Gastrocnemius medialis (tissue), 4 donors: ENCODE data around the gene IFT122. TPM values are rescaled to one million over a fixed set of nuclear protein-coding genes. Genes with fewer than 3 reads are reported as not detected.

Experiments used
- ATAC-seq, 2 donors: fragments of 150-250 bp; one replicate each; pipeline ENCODE4 v1.9.1; 2016
- DNase-seq, 2 donors: peaks; one replicate each; pipeline ENCODE4 v3.0.0-alpha.2; 2019
- H3K27ac ChIP-seq, 4 donors: fragments of 200-600 bp; sonication (generic); 1 replicate in 1 of 4; 2 replicates in 3 of 4; pipeline ENCODE4 v1.5.1; 2016 to 2018; ENCODE audit warnings: mild to moderate bottlenecking in 2 of 4, moderate library complexity in 1 of 4
- H3K27me3 ChIP-seq, 3 donors: fragments of 200-600 bp; sonication (generic) in 2 of 3; 1 replicate in 1 of 3; 2 replicates in 2 of 3; pipeline versions ENCODE4 v1.5.1 to v1.6.0; 2016 to 2019; ENCODE audit warnings: mild to moderate bottlenecking in 1 of 3, moderate library complexity in 1 of 3
- H3K36me3 ChIP-seq, 2 donors: fragments of 200-600 bp; sonication (generic) in 1 of 2; one replicate each; pipeline ENCODE4 v1.5.1; 2017 to 2018
- H3K4me1 ChIP-seq, 2 donors: fragments of 200-600 bp; sonication (generic) in 1 of 2; one replicate each; pipeline ENCODE4 v1.5.1; 2016 to 2017; ENCODE audit warnings: mild to moderate bottlenecking in 2 of 2
- H3K4me3 ChIP-seq, 4 donors: fragments of 200-600 bp; sonication (generic) in 3 of 4; 1 replicate in 1 of 4; 2 replicates in 3 of 4; pipeline ENCODE4 v1.5.1; 2016 to 2019; ENCODE audit warnings: mild to moderate bottlenecking in 2 of 4
- H3K9me3 ChIP-seq, 3 donors: fragments of 200-600 bp; sonication (generic) in 2 of 3; 1 replicate in 1 of 3; 2 replicates in 2 of 3; pipeline ENCODE4 v1.5.1; 2016 to 2019
- CTCF ChIP-seq, 5 experiments: fragments of 450-650 bp in 3 of 5; fragments of 200-600 bp in 2 of 5; sonication (generic) in 2 of 5; IDR thresholded peaks in 4 of 5; conservative IDR thresholded peaks in 1 of 5; 1 replicate in 4 of 5; 2 replicates in 1 of 5; pipeline ENCODE4 v1.5.1; 2016 to 2019; ENCODE audit warnings: antibody characterized with exemption in 5 of 5, mild to moderate bottlenecking in 3 of 5, moderate library complexity in 3 of 5
- POLR2A ChIP-seq, 2 donors: fragments of 450-650 bp; IDR thresholded peaks; one replicate each; pipeline ENCODE4 v1.6.1; 2017; ENCODE audit warnings: antibody characterized with exemption in 2 of 2, mild to moderate bottlenecking in 2 of 2, moderate library complexity in 2 of 2
- in situ Hi-C, 4 donors: fragments of 200-750 bp; cut with MboI; loops; one replicate each; pipeline versions ENCODE4 v1.15.0 to v1.8.0; 2017; ENCODE audit warnings: low sequenced_read_pairs in 4 of 4
- intact Hi-C: fragments of 100-400 bp; cut with DNase I; formaldehyde crosslinking; loops from one replicate; pipeline ENCODE4 v1.15.1; 2023; ENCODE audit warnings: low total_unique reads
- total RNA-seq, 4 donors: library from RNA; depleted of rRNA; stranded (reverse); fragments of >200 nt; gene quantifications; one replicate each; pipeline versions ENCODE4 v1.1.0 to v1.2.3, GENCODE V29; 2016

Gene IFT122
- total RNA-seq, 4 donors from 2014 or later = 4.6 to 16.4 (median 5.9) TPM

DNA sequence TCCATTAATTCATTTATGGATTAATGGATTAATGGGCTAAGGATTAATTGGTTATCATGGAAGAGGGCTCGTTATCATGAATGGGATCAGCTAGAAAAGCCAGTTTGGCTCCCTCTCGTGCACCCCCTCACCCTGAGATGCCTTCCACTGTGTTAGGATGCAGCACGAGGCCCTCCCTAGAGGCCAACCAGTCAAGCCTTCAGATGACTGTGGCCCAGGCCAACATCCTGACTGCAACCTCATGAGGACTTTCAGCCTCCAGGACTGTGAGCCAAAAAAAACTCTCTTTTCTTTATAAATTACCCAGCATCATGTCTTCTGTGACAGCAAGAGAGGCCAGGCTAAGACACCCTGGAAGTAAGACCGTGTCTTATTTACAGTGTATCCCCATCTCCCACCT lies 20.5 kb upstream of the IFT122 start:
- no peak for TF ChIP-seq CTCF (IDR thresholded peaks at IDR 0.05 in 4 of 5, conservative IDR thresholded peaks at IDR 0.05 in 1 of 5)
- no peak for TF ChIP-seq POLR2A (IDR thresholded peaks at IDR 0.05)
- intact Hi-C loops = no loop called here

GRCh38 chr3:129421236-129421883 lies 18.7 kb upstream of the IFT122 start:
- intact Hi-C loops (no loop called here), in situ Hi-C loops (no loop called here)
- H3K27ac ChIP-seq = no peak overlapping the region
- DNase-seq = no peak
- H3K36me3 ChIP-seq = no peaks in the 10 kb centered on the region
- no peak overlapping the region for H3K4me3 ChIP-seq
- no peaks in the 10 kb centered on the region for H3K27me3 ChIP-seq
- TF ChIP-seq POLR2A (IDR thresholded peaks at IDR 0.05) (no peak), CTCF (IDR thresholded peaks at IDR 0.05 in 4 of 5, conservative IDR thresholded peaks at IDR 0.05 in 1 of 5) (no peak)
- H3K9me3 ChIP-seq = no peaks in the 10 kb centered on the region
- no peak for ATAC-seq
- H3K4me1 ChIP-seq = no peaks in the 10 kb centered on the region

More for the DNA sequence above, 20.5 kb upstream of the IFT122 start:
- in situ Hi-C loops = no loop called here
- Histone ChIP-seq H3K27ac (no peak overlapping the region), H3K27me3 (no peaks in the 10 kb centered on the region), H3K9me3 (no peaks in the 10 kb centered on the region), H3K36me3 (no peaks in the 10 kb centered on the region), H3K4me1 (no peaks in the 10 kb centered on the region), H3K4me3 (no peak overlapping the region)
- DNase-seq (no peak), ATAC-seq (no peak)

DNA sequence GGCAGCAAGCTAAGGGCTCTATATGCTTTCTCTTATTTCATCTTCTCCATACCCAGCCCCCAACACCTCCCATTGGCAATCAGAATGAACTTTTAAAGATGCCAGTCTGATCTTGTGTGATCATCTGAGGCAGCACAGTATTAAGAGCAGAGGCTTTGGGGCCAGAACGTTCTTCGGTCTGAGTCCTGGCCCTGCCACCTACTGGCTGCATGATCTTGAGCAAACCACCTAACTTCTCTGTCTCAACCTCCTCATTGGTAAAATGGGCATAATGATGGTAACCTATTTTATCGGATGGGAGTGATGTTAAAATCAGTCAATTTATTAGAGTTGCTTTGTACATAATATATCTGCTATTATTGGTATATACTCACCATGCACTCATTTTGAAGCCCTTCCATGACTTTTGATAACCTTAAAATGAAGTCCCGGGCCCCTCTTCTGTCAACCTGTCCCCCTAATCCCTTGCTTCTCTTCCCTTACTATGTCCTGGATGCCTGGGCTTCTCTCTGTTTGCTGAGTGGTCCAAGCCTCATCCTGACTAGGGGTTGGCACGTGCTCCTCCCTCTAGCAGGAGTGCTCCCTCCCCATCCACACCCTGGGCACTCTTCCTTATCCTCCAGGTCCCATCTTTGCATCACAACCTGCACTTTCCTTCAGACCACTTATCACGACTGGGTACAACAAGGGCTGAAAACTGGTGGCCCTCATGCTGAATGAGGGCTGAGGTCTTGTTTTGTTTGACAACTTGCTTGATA lies 17.9 kb upstream of the IFT122 start:
- in situ Hi-C loops (no loop called here), intact Hi-C loops (no loop called here)
- Histone ChIP-seq H3K36me3 (no peaks in the 10 kb centered on the region), H3K4me3 (no peak overlapping the region), H3K27ac (no peak overlapping the region), H3K27me3 (no peaks in the 10 kb centered on the region), H3K9me3 (no peaks in the 10 kb centered on the region), H3K4me1 (no peaks in the 10 kb centered on the region)
- DNase-seq = no peak
- no peak for ATAC-seq
- TF ChIP-seq POLR2A (IDR thresholded peaks at IDR 0.05) = no peak
- TF ChIP-seq CTCF (IDR thresholded peaks at IDR 0.05 in 4 of 5, conservative IDR thresholded peaks at IDR 0.05 in 1 of 5) = no peak

GRCh38 chr3:129422897-129423296 lies 17.1 kb upstream of the IFT122 start:
- ATAC-seq (no peak), DNase-seq (no peak)
- Histone ChIP-seq H3K4me1 (peaks cover 3% of the 10 kb centered on the region in 2 donors), H3K27ac (no peak overlapping the region), H3K36me3 (no peaks in the 10 kb centered on the region), H3K4me3 (no peak overlapping the region), H3K9me3 (no peaks in the 10 kb centered on the region), H3K27me3 (no peaks in the 10 kb centered on the region)
- TF ChIP-seq POLR2A (IDR thresholded peaks at IDR 0.05) (no peak), CTCF (IDR thresholded peaks at IDR 0.05 in 4 of 5, conservative IDR thresholded peaks at IDR 0.05 in 1 of 5) (no peak)
- in situ Hi-C loops (no loop called here), intact Hi-C loops (no loop called here)
